HG02798 (cell line): ENCODE measurements around the gene IL22RA2.

Experiments
- ATAC-seq: cut with Tn5 transposase; IDR thresholded peaks from one replicate; pipeline ENCODE4 v1.9.1; 2021; ENCODE audit warnings: mild to moderate bottlenecking; ENCODE audit not compliant: unreplicated experiment, poor library complexity

Gene IL22RA2

DNA sequence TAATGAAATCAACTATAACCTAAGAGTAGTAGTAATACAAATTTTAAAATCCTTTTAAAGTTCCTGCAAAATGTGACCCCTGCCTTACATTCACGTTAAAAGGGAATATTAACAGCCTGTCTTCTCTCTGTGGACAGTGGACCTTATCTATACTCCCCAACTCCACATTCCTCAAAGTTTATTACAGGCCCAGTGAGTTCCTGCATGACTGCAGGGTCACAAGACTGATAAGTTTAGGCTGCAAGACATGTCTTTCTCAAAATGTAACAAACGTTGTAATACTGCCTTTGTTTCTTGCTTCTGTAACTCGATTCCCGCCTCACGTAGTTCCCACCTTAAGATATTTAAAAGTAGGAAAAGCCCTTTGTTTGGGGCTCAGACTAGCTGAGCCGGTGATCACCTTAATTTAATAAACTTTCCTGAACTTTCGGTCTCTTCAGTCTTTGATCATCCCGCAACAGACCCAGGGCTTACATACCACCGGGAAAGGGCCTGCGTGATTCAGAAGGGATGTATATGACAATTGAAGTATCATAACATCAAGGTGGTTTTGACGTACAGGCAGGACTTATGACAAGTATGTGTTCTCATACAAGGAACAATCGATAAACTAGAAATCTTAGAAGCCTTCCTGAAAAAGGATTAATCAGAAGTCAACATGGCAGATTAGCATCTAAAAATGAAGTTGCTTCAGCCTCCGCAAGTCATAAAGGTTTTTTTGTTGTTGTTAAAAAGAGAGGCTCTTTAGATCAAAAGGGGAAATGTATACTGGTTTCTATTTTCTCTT is 3.0 kb downstream of the IL22RA2 start:
- no peak for ATAC-seq

DNA sequence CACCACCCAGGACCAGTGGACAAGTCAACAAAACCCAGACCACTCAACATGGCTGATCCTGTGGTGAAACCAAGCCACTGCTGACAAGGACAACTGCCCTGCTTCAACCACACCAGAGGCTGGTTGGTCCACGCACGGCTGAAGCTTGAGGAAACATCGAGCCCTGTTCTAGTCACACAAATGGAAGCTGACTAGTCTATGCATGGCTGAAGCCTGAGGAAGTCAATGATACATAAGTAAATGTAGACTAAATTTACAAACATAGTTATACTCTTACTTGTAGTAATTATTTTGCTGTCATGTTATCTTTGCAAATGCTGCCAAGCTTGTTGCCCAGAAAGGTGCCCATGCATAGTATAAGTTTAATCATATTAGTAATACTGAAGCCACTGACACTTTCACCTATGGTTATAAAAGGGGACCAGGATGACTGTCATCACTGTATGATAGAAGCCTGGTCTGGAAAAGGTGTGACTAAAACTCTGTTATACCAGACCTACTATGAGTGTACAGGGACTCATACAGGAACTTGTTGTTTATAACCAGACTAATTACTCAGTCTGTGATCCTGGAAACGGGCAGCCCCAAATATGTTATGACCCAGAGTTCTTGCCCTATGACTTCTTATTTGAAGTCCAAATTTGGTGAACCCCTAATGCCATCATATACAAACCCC is 5.6 kb downstream of the IL22RA2 start:
- ATAC-seq = no peak

DNA sequence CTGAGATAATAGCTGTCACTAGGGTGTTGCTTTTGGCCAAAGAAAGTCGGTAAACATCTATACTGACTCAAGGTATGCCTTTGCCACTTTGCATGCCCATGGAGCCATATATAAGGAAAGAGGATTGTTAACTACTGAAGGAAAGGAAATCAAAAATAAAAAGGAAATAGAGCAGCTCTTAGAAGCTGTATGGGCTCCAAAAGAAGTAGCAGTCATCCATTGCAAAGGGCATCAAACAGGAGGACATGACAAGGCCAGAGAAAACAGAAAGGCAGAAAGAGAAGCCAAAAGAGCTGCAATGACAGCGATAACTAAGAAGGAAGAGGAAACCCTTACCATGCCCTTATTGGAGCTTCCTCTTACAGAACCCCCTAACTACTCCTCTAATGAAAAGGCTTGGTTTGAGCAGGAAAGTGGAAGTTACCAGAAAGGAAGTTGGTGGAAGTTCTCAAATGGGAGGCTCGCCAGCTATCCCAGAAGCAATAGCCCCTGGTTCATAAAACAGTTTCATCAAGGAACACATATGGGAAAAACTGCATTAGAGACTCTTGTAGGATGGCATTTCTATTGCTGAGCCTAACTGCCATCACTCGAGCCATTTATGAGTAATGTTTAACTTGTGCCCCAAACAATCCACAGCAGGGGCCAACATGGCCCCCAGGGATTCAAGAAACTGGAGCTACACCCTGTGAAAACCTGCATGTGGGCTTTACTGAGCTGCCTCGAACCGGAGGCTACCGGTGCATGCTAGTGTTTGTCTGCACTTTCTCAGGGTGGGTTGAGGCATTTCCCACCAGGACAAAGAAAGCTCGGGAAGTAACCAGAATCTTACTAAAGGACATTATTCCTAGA is 7.0 kb downstream of the IL22RA2 start:
- no peak for ATAC-seq

DNA sequence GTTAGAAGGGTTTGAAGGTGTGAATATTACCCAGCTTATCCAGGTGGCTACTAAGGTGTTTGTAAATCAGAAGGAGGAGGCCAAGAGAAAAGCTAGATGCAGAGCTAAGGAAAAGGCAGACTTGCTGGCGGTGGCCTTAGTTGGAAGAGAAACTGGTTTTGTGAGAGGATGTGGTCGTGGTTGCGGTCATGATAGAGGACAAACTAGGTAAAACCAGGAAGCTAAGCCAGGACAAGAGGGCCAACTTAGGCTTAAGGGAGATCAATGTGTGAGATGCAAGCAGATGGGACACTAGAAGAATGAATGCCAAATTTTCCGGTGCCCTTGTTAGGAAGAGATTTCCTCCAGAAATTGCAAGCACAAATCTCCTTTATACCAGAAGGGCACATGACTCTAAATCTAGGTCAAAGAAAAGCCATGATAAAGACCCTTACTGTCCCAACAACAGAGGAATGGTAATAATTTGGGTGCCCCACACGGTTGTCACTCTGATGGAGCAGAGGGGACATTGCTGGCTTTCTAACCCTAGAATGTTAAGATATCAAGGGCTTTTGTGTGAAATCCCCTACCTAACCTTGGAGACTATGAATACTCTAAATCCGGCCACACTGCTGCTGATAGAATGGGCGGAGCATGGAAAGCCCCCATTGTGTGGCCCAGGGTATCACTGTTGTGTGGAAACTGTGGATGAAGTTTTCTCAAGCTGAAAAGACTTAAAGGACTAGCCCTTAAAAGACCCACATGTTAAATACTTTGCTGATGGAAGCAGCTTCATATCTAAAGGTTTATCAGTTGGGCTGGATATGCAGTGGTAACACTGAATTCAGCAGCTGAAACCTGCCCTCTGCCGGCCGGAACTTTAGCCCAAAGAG is 7.8 kb downstream of the IL22RA2 start:
- ATAC-seq = peak; percentile 69

DNA sequence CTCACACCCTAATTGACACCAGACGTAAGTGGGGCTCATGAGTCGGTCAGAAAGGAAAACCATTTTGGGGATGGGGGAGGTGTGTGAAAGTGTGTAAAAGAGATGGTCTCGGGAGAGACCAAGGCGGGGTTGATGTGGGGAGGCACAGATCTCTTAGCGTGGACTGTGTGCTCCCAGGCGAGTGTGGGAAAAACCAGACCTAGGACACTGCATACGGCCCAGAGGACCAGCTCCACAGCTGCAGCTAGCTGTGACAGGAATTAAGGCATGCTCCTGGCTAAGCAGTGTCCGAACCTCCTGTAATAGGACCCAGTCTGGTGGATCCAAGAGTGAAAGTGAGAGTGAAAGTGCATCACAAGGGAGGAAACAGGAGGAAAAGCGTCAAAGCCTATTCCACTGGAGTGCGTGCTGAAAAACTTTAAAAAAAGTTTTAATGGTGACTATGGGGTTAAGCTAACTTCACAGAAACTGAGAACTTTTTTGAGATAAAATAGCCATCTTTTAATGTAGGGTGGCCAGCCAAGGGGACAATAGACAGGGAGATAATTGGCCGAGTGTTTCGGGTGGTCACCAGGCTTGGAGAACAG is 9.6 kb downstream of the IL22RA2 start:
- no peak for ATAC-seq

DNA sequence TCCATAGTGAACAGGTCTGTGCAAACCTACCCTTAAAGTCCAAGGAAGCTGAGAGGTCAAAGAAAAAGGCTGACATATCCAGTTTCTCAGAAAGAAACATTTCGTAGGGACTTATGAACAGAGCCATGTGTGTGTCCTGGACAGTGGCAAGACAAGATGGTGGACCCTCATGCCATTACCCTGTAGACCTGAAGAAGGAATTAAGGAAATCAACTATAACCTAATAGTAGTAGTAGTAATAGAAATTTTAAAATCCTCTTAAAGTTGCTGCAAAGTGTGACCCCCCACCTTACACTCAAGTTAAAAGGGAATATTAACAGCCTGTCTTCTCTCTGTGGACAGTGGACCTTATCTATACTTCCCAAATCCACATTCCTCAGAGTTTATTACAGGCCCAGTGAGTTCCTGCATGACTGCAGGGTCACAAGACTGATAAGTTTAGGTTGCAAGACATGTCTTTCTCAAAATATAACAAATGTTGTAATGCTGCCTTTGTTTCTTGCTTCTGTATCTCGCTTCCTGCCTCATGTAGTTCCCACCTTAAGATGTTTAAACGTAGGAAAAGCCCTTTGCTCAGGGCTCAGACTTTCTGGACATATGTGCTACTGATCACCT is 10.6 kb downstream of the IL22RA2 start:
- ATAC-seq = no peak

DNA sequence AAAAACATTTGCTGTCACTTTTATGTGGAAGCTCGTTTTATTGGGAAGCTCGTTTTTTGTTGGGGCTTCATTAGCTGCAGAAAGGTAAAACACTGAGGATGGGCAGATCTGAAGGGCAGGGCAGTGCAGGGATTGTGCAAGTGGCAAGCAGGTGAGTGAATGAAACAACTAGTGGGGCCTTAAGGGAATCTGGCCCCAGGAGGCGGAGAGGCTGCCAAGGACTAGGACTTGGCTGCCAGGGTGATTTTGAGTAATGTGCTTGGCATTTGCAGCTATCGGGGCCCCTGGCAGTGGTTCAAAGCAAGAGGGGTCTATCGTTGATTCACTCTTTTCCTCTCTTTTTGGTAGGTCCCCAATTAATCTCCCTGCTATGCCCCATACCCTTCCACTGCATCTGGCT is 11.5 kb downstream of the IL22RA2 start:
- ATAC-seq = no peak

DNA sequence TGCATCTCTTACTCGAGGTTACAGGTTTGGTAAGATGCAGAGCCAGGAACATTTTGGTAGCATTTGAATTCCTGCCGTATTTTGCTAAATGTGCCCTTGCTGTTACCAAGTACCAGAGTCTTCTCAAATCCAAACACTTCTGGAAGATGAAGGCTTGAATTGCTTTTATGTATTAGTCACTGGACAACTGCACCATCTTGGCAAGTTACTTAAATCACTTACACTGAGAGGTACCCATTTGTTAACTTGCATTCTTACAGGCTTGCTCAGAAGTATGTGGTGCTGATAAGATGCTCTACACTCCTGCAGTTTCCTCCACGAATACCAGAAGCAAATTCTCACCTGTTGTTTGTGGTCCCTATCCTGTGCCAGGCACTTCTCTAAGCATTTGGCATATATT is 12.7 kb downstream of the IL22RA2 start:
- ATAC-seq = no peak

DNA sequence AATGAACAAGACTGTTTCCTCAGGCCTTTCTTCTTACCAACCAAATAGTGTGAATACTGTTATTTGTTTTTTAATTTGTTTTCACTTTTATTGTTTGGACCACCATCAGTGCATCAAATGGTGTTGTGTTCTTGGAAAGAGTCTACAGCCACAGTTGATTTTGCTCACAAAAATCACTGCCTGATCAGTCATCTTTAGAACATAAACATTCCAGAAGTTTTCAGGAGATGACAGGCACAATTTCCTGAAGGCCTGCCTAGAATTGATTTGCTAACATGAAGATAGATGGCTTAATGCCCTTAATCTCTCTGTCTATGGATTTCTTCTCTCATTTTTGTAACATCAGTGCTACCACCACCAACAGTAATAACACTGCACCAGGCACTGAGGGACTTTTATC is 13.5 kb downstream of the IL22RA2 start:
- no peak for ATAC-seq

DNA sequence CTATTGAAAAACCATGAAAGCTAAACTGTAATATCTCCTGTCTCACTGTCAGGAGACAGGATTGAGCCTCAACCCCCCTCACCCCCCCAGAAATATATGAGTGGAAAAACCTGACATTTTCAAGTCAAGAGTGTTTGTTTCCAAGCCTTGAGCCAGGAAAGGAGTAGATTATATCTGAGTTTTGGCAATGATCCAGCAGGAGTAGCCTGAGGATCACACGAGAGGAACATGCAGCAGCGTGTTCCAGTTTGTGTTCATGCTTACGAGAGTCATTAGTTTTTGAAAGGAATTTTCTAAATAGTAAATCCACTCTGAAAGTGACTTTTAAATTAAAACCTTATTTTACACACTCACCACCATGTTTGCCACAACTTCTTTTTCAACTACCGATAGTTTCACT is 15.8 kb downstream of the IL22RA2 start:
- no peak for ATAC-seq

DNA sequence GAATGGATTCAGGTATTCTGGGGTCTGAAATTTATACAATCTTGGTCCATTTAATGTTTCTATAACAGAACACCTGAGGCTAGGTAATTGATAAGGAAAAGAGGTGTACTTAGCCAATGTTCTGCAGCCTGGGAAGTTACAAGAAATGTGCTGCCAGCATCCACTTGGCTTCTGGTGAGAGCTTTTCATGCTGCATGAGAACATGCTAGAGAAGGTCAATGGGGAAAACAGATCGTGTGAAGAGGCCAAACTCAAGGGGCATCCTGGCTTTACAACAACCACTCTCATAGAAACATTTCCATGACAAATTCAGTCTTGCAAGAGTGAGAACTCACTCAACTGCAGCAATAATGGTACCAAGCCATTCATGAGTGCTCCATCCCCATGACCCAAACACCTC is 16.8 kb downstream of the IL22RA2 start:
- ATAC-seq = no peak

DNA sequence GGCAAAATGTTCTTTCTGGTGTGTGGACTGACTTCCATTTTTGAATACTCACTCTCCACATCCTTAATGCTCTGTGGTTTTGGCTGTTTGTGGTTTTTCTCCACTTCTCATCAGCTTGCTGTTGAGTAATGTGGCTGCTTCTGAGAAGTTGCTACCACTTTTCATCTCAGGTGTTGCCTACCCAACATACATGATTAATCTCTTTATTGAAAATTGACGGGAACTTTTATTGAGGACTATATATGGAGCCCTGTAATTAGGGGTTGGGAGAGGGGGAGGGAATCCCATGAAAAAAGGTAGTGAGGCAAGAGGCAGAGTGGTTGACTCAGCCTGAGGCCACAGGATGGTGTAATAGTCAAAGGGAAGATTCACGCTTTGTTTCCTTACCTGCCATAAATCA is 17.6 kb downstream of the IL22RA2 start:
- no peak for ATAC-seq

DNA sequence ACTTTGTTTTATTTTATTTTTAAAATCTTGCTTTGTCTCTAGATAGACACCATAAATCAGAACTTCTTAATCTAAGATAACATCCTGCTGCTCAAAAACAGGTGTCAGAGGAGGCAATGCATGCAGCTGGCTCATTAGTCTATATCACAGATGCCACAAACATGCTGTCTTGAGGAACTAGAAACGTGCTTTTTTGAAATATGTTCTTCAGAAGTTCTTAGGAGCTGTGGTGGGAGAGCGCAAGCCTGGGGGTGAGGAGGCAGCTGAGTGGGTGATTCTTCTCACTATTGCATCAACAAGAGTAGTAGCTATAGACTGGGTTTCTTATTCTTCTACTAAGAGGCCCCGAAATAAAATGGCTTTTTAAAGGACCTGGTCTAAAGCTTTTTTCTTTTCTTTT is 23.4 kb downstream of the IL22RA2 start:
- no peak for ATAC-seq

DNA sequence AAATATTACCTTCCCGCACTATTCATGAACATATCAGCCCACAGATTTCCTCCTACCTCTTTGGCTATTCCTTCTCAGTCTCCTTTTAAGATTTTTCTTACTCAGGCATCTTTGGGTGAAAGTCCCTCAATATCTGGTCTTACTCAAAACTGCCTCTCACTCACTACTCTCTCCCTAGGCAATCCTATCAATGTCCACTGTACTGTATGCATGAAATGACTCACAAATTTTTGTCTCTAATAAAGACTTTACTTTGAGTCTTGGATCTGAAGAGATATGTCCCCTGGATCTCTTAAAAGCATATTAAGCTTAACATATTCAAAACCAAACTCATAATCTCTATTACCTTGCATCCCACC is 24.4 kb downstream of the IL22RA2 start:
- ATAC-seq = no peak

DNA sequence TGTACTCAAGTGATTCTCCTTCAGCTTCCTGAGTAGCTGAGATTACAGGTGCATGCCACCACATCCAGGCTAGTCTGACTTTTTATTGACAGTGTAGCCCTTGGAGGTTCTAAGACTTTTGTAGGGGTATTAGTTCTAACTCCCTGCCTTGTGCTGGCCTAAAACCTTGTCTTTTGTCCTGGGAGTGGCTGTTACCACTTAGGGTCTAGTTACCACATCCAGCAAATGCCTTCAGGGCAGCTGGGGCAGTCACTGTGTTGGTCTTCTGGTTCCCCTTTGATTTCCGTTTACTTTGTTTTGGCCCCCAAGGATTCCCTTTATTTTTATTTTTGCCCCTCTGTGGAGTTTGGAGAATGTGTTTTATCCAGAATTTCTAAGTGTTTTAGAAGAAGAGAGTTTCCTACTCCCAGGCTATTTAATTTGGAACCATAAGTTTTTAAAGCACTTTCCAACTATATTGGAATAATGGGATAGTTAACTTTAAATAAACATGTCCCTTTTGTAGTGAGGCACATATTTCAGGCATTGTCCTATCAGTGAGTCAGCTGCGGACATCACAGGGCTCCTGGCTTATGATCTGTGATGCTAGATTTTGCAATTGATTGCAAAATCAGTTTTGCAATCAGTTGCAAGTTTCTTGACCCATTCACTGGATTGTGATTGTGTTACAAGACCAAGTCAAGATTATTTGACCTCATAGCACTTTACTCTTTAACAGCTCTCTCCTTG is 25.0 kb downstream of the IL22RA2 start:
- ATAC-seq = no peak

DNA sequence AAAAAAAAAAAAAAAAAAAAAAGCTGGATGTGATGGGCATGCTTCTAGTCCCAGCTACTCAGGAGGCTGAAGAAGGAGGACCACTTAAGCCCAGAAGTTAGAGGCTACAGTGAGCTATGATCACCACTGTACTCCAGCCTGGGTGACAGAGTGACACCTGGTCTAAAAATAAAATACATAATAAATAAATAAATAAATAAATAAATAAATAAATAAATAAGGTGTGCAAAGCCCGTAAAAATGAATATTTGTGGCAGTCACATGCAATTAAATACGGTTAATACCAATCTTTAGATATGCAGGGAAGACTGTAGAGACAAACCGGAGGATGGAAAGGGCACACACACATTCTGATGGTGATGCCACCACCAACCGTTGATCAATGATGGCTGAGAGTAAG is 26.2 kb downstream of the IL22RA2 start:
- no peak for ATAC-seq

DNA sequence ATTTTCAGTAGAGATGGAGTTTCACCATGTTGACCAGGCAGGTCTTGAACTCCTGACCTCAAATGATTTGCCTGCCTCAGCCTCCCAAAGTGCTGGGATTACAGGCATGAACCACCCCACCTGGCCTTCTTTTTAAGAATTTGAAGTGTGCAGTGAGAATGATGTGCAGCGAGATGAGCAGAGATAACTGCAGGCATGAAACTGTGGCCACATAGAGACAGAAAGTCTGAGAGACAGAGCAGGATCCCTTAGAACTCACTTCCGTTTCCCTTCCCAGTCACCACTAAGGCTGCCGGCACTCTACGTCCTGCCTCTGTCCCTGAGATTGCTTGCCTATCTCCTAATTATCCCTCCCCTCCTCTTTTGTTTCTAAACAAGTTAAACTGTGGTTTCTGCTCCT is 27.2 kb downstream of the IL22RA2 start:
- ATAC-seq = no peak

DNA sequence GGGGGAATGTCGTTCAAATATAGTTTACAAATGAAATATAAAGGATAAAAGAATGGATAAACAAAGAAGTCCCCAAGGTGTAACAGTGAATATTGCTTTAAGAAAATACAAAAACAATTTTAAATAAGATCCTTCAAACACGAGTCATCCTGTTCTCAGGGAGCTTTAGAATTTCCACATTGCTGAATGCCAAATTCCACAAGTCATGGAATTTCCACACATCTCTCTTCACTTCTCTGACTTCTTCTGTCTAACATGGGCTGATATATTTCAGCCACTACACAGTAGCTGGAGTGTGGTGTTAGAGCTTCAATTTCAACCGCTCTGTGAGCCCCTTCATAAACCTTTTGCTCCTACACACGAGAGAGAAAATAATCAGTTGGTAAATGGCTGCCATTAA is 28.0 kb downstream of the IL22RA2 start:
- no peak for ATAC-seq

DNA sequence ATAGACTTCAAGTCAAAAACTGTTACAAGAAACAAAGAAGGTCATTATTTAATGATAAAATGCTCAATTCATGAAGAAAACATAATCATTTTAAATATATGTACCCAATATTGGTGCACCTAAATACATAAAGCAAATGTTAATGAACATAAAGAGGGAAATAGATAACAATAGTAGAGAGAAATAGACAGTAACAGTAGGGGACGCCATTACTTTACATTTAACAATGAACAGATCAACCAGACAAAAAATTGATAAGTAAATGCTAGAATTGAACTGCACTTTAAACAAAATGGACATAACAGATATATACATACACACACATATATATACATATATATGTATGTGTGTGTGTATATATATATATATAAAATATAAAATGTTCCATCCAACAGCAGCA is 37.4 kb downstream of the IL22RA2 start:
- no peak for ATAC-seq
